ENCODE data around the gene CAP2. TPM values are rescaled to one million over a fixed set of nuclear protein-coding genes. Genes with fewer than 3 reads are reported as not detected.

CAP2 gene
- total RNA-seq, 4 donors from 2014 or later: 28.5 to 66.5 (median 59.0) TPM

DNA sequence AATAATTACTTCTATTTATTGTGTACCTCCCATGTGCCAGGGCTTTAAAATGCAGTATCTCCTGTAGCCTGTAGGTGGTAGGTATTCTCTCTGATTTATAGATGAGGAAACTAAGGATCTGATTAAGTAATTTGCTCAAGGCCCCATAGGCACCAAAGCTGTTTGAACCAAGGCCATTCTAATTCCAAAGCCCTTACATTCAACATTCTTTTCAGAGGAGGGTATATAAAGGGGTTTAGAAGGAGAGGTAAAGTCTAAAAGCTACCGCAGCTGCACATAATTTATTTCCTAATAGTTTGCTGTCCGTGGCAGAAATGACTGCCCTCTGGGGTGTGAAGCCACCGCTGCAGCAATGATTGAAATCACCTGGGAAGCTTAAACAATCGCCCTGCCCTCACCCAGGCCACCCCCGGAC, 111.7 kb downstream of the CAP2 start:
- ATAC-seq: no peak
- no peaks in the 10 kb centered on the region for H3K9me3 ChIP-seq
- no peak for TF ChIP-seq POLR2AphosphoS5 (IDR thresholded peaks at IDR 0.05)
- no peak for TF ChIP-seq POLR2A (IDR thresholded peaks at IDR 0.05)
- TF ChIP-seq, protein P1, sequence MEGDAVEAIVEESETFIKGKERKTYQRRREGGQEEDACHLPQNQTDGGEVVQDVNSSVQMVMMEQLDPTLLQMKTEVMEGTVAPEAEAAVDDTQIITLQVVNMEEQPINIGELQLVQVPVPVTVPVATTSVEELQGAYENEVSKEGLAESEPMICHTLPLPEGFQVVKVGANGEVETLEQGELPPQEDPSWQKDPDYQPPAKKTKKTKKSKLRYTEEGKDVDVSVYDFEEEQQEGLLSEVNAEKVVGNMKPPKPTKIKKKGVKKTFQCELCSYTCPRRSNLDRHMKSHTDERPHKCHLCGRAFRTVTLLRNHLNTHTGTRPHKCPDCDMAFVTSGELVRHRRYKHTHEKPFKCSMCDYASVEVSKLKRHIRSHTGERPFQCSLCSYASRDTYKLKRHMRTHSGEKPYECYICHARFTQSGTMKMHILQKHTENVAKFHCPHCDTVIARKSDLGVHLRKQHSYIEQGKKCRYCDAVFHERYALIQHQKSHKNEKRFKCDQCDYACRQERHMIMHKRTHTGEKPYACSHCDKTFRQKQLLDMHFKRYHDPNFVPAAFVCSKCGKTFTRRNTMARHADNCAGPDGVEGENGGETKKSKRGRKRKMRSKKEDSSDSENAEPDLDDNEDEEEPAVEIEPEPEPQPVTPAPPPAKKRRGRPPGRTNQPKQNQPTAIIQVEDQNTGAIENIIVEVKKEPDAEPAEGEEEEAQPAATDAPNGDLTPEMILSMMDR (IDR thresholded peaks at IDR 0.05): peak in 3 of 4 experiments; percentile 16 to 29 (median 28)
- no peak for TF ChIP-seq EP300 (IDR thresholded peaks at IDR 0.05)
- H3K4me3 ChIP-seq: no peak overlapping the region
- 63 to 92% methylated on average over 2 to 4 of the region's 5 CpGs for WGBS, 2 donors (ENCODE audit: low coverage in 1 of 2)
- no peaks in the 10 kb centered on the region for H3K27me3 ChIP-seq
- peak overlapping the region in 2 of 4 donors; percentile 30 to 33 for H3K27ac ChIP-seq
- H3K4me1 ChIP-seq: peaks cover 0 to 16% (median 0%) of the 10 kb centered on the region in 3 donors
- peaks cover 0 to 17% of the 10 kb centered on the region in 2 donors for H3K36me3 ChIP-seq

DNA sequence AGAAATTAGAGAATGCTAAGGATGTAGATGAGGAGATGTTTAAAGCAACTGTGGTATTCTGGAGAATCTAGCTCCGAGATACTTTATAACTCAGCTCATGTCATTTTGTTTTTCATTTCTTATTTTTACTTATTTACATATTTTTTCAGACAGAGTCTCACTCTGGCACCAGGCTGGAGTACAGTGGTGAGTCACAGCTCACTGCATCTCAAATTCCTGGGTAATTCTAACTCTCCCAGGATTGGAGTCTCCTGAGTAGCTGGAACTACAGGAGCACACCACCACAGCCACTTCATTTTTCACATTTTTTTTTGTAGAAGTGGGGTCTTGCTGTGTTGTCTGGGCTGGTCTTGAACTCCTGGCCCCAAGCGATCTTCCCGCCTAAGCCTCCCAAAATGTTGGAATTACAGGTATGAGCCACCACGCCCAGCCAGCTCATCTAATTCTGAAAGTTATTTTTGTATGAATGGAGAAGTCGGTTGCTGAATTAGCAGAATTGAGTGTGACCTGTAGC, 112.4 kb downstream of the CAP2 start:
- H3K27me3 ChIP-seq: no peaks in the 10 kb centered on the region
- peaks cover 0 to 24% of the 10 kb centered on the region in 2 donors for H3K36me3 ChIP-seq
- H3K4me3 ChIP-seq: no peak overlapping the region
- ATAC-seq: peak; percentile 43
- WGBS, 2 donors (ENCODE audit: low coverage in 1 of 2): 87 to 88% methylated on average over 3 to 5 of the region's 5 CpGs
- no peaks in the 10 kb centered on the region for H3K9me3 ChIP-seq
- H3K4me1 ChIP-seq: peaks cover 0 to 16% (median 0%) of the 10 kb centered on the region in 3 donors
- H3K27ac ChIP-seq: peak overlapping the region in 3 of 4 donors; percentile 12 to 33 (median 30)
- TF ChIP-seq POLR2AphosphoS5 (IDR thresholded peaks at IDR 0.05) (no peak), EP300 (IDR thresholded peaks at IDR 0.05) (no peak), POLR2A (IDR thresholded peaks at IDR 0.05) (no peak)
- TF ChIP-seq, protein P1 (IDR thresholded peaks at IDR 0.05): no peak

DNA sequence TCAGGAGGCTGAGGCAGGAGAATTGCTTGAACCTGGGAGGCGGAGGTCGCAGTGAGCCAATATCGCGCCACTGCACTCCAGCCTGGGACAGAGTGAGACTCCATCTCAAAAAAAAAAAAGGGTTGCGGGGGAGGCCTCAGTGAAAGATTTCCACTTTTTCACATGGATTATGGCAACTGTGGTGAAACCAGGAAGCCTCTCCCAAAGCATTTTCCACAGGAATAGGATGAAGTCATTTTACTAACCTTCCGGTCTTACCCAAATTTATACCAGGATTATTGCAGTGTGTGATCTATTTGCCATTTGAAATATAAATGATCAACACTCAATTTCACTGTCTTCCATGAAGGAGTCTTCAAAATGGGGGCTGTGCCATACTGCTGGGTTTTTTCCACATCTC, 113.1 kb downstream of the CAP2 start:
- Histone ChIP-seq H3K27ac (peak overlapping the region in 2 of 4 donors; percentile 30 to 33), H3K9me3 (no peaks in the 10 kb centered on the region), H3K4me3 (no peak overlapping the region), H3K27me3 (no peaks in the 10 kb centered on the region), H3K4me1 (peaks cover 0 to 16% (median 0%) of the 10 kb centered on the region in 3 donors), H3K36me3 (peaks cover 0 to 31% of the 10 kb centered on the region in 2 donors)
- WGBS, 2 donors (ENCODE audit: low coverage in 1 of 2): 95 to 97% methylated on average over 6 of the region's 6 CpGs
- TF ChIP-seq, protein P1 (IDR thresholded peaks at IDR 0.05): no peak
- no peak for TF ChIP-seq EP300 (IDR thresholded peaks at IDR 0.05)
- no peak for TF ChIP-seq POLR2A (IDR thresholded peaks at IDR 0.05)
- no peak for TF ChIP-seq POLR2AphosphoS5 (IDR thresholded peaks at IDR 0.05)
- no peak for ATAC-seq

DNA sequence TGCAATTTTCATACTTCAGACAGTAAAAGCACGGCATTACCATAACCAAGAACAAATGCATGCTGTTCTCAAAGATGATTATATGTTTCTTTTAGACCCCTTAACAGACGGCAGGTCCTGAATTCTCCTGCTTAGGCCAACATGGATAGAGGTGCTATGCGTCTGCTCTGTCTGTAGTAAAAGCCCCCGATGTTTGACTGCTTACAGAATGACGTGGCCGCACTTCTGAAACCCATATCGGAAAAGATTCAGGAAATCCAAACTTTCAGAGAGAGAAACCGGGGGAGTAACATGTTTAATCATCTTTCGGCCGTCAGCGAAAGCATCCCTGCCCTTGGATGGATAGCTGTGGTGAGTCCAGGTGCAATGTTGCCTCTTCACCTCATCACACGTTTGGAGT, 113.6 kb downstream of the CAP2 start:
- Histone ChIP-seq H3K4me3 (no peak overlapping the region), H3K4me1 (peaks cover 0 to 16% (median 0%) of the 10 kb centered on the region in 3 donors), H3K27me3 (no peaks in the 10 kb centered on the region), H3K27ac (no peak overlapping the region), H3K36me3 (peaks cover 0 to 34% of the 10 kb centered on the region in 2 donors), H3K9me3 (no peaks in the 10 kb centered on the region)
- ATAC-seq: no peak
- 66 to 80% methylated on average over 6 to 9 of the region's 12 CpGs for WGBS, 2 donors (ENCODE audit: low coverage in 1 of 2)
- TF ChIP-seq POLR2AphosphoS5 (IDR thresholded peaks at IDR 0.05) (no peak), EP300 (IDR thresholded peaks at IDR 0.05) (no peak), POLR2A (IDR thresholded peaks at IDR 0.05) (no peak)
- TF ChIP-seq, protein P1 (IDR thresholded peaks at IDR 0.05): no peak

DNA sequence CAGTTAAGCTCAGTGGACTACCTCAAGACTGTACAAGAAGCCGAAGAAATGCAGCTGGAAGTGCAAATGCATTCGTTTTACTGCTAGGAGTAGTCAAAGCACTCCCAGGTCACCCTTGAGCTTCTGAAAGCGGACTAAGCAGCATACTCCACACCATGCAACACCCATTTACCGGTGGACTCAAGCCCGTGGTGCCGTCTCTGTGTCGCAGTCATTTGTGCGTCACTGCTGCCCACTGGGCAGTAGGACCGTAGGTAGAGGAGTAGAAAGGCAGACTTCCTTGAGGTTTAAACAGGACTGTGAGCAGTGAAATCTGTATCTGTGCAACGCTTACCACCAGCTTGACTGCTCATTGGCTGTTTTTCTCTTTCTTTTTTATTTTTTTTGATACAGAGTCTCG, 117.7 kb downstream of the CAP2 start:
- Histone ChIP-seq H3K9me3 (no peaks in the 10 kb centered on the region), H3K27ac (no peak overlapping the region), H3K27me3 (no peaks in the 10 kb centered on the region), H3K4me1 (no peaks in the 10 kb centered on the region), H3K36me3 (peaks cover 0 to 59% of the 10 kb centered on the region in 2 donors), H3K4me3 (no peak overlapping the region)
- WGBS, 2 donors (ENCODE audit: low coverage in 1 of 2): 86 to 96% methylated on average over 9 to 10 of the region's 11 CpGs
- no peak for ATAC-seq
- TF ChIP-seq POLR2A (IDR thresholded peaks at IDR 0.05) (no peak), EP300 (IDR thresholded peaks at IDR 0.05) (no peak), POLR2AphosphoS5 (IDR thresholded peaks at IDR 0.05) (no peak)
- TF ChIP-seq, protein P1 (IDR thresholded peaks at IDR 0.05): no peak
